GM21786 (cell line): ENCODE measurements around the gene PPM1G.

Source experiments
- ATAC-seq: cut with Tn5 transposase; IDR thresholded peaks from one replicate; pipeline ENCODE4 v1.9.1; 2021; ENCODE audit not compliant: unreplicated experiment

PPM1G gene

DNA sequence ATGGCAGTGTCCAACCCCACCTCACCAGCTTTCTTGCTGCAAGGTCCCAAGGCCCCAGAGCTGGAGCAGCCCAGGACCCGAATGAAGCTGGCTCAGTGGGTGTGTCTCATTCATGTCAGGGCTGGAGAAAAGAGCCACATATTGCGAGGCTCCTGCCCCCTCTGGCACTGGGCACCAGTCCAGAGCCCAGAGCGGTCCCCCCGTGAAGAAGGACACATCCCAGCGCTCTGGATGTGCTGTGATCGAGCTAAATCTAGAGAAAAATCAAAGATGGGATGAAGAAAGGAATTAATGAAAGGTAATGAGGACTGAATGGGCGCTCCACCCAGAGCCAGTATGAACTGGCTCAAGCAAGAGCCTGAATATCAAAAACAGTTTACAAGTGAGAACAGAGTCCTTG lies 73.2 kb downstream of the PPM1G start:
- no peak for ATAC-seq

DNA sequence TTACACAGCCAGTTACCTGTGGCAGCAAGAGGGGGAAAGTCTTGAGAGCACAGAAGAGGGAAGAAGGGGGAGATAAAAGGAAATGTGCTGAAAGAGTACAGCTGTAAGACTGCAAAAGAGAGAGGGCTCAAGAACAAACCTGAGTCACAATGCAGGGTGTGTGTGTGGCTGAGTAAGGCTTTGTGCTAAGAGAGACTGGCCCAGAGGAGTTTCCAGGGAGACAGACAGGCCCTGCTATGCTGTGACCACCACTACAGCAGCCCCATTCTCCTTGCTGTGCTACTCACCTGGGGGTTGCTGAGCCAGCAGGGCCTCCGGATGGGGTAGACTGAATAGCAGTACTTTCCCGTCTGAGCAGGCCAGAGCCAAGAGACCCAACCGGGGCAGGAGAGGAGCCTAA lies 74.1 kb downstream of the PPM1G start:
- ATAC-seq = no peak
